Breast epithelium (tissue), 3 donors: ENCODE data around the gene RAPGEF1.

Experiments used
- CTCF ChIP-seq, 3 donors: fragments of 450-650 bp; IDR thresholded peaks; one replicate each; pipeline ENCODE4 v1.5.1; 2016 to 2017; ENCODE audit warnings: antibody characterized with exemption in 3 of 3, mild to moderate bottlenecking in 3 of 3, moderate library complexity in 3 of 3
- POLR2A ChIP-seq: fragments of 450-650 bp; IDR thresholded peaks from one replicate; pipeline ENCODE4 v1.6.1; 2016; ENCODE audit warnings: antibody characterized with exemption, mild to moderate bottlenecking, moderate library complexity
- POLR2AphosphoS5 ChIP-seq, 3 donors: sonication (generic); formaldehyde crosslinking; IDR thresholded peaks; one replicate each; pipeline ENCODE4 v1.6.1; 2017; ENCODE audit warnings: antibody characterized with exemption in 3 of 3

- TF ChIP-seq CTCF (IDR thresholded peaks at IDR 0.05): no peak
- TF ChIP-seq POLR2AphosphoS5 (IDR thresholded peaks at IDR 0.05): no peak
- TF ChIP-seq POLR2A: no peak
Observed at GRCh38 chr9:131719262-131719908, 20.5 kb downstream of the RAPGEF1 start.
